Ishikawa (cell line): ENCODE results near the gene HACD1.
A peak's percentile ranks its signal among the peaks of the same experiment; 100 is the strongest.

Experiments
- CEBPB ChIP-seq: IDR thresholded peaks from 2 replicates; pipeline ENCODE4 v1.6.1; 2012
- CREB1 ChIP-seq: IDR thresholded peaks from 2 replicates; pipeline ENCODE4 v1.6.1; 2012; ENCODE audit warnings: low read depth
- EGR1 ChIP-seq: IDR thresholded peaks from 2 replicates; pipeline ENCODE4 v1.6.1; 2012
- EP300 ChIP-seq: IDR thresholded peaks from 2 replicates; pipeline ENCODE4 v1.6.1; 2012; ENCODE audit warnings: borderline replicate concordance
- FOXM1 ChIP-seq: IDR thresholded peaks from 2 replicates; pipeline ENCODE4 v1.6.1; 2012; ENCODE audit warnings: low read depth, borderline replicate concordance
- MAX ChIP-seq: IDR thresholded peaks from 2 replicates; pipeline ENCODE4 v1.6.1; 2012
- NFIC ChIP-seq: IDR thresholded peaks from 2 replicates; pipeline ENCODE4 v1.6.1; 2012
- RAD21 ChIP-seq: IDR thresholded peaks from 2 replicates; pipeline ENCODE4 v1.6.1; 2012; ENCODE audit warnings: low read depth
- REST ChIP-seq: IDR thresholded peaks from 2 replicates; pipeline ENCODE4 v1.6.1; 2012; ENCODE audit warnings: low read depth, mild to moderate bottlenecking
- TAF1 ChIP-seq: IDR thresholded peaks from 2 replicates; pipeline ENCODE4 v1.6.1; 2012; ENCODE audit warnings: low read depth, mild to moderate bottlenecking
- TCF12 ChIP-seq: IDR thresholded peaks from 2 replicates; pipeline ENCODE4 v1.6.1; 2012; ENCODE audit warnings: low read depth
- TEAD4 ChIP-seq: IDR thresholded peaks from 2 replicates; pipeline ENCODE4 v1.6.1; 2012
- USF1 ChIP-seq: IDR thresholded peaks from 2 replicates; pipeline ENCODE4 v1.6.1; 2012
- YY1 ChIP-seq: IDR thresholded peaks from 2 replicates; pipeline ENCODE4 v1.6.1; 2012; ENCODE audit warnings: low read depth
- ZBTB7A ChIP-seq: IDR thresholded peaks from 2 replicates; pipeline ENCODE4 v1.6.1; 2012; ENCODE audit warnings: low read depth

Gene HACD1

GRCh38 chr10:17576768-17577167 is 40.4 kb downstream of the HACD1 start:
- no peak for TF ChIP-seq YY1
- TF ChIP-seq USF1 = no peak
- no peak for TF ChIP-seq EGR1
- no peak for TF ChIP-seq ZBTB7A
- TF ChIP-seq REST = no peak
- TF ChIP-seq RAD21 = no peak
- TF ChIP-seq TAF1 = no peak
- TF ChIP-seq MAX = no peak
- TF ChIP-seq TEAD4 = no peak
- TF ChIP-seq CEBPB = no peak
- no peak for TF ChIP-seq CREB1
- TF ChIP-seq TCF12 = no peak
- TF ChIP-seq EP300 = no peak
- TF ChIP-seq NFIC = no peak
- no peak for TF ChIP-seq FOXM1

- TF ChIP-seq EP300 (no peak), NFIC (no peak), TCF12 (no peak), RAD21 (no peak)
These were observed 52.3 kb downstream of the HACD1 start for GRCh38 chr10:17564911-17565310.

GRCh38 chr10:17563452-17563851 is 53.7 kb downstream of the HACD1 start:
- TF ChIP-seq FOXM1 (no peak), YY1 (no peak), REST (no peak), EGR1 (no peak), USF1 (no peak)

GRCh38 chr10:17562614-17563013 is 54.6 kb downstream of the HACD1 start:
- TF ChIP-seq ZBTB7A (no peak), TEAD4 (no peak), CEBPB (0 out of 2 replicates have a peak, but pooled peaks have one; percentile 9), MAX (no peak), EGR1 (no peak), TCF12 (0 out of 2 replicates have a peak, but pooled peaks have one; percentile 36), EP300 (no peak), NFIC (no peak), CREB1 (no peak), USF1 (no peak), YY1 (no peak), REST (no peak), TAF1 (no peak), RAD21 (no peak), FOXM1 (no peak)
